Type B pancreatic cell (in vitro differentiated cells): ENCODE data around the gene BANP. TPM values are rescaled to one million over a fixed set of nuclear protein-coding genes. Genes with fewer than 3 reads are reported as not detected.
"Not testable (repeated sequence)": the region's sequence is repeated elsewhere in the genome, so short reads cannot be mapped to it uniquely, and the experiment has no call there.

Source experiments
- DNase-seq: peaks from one replicate; pipeline ENCODE4 v3.0.0; 2021; ENCODE audit warnings: mixed read lengths; ENCODE audit not compliant: unreplicated experiment; ENCODE audit errors: extremely low spot score
- H3K27ac Mint-ChIP-seq: 2 replicates; pipeline ENCODE4 v1.8.0; 2021; ENCODE audit warnings: mild to moderate bottlenecking, mixed read lengths
- H3K27me3 Mint-ChIP-seq: 2 replicates; pipeline ENCODE4 v1.8.0; 2021; ENCODE audit warnings: mixed read lengths
- H3K36me3 Mint-ChIP-seq: 2 replicates; pipeline ENCODE4 v1.8.0; 2021; ENCODE audit warnings: mixed read lengths
- H3K4me1 Mint-ChIP-seq: one replicate; pipeline ENCODE4 v1.8.0; 2021; ENCODE audit warnings: mixed read lengths; ENCODE audit not compliant: unreplicated experiment
- H3K4me3 Mint-ChIP-seq: 2 replicates; pipeline ENCODE4 v1.8.0; 2021; ENCODE audit warnings: mild to moderate bottlenecking, mixed read lengths
- H3K9me3 Mint-ChIP-seq: 2 replicates; pipeline ENCODE4 v1.8.0; 2021; ENCODE audit warnings: mixed read lengths
- CTCF ChIP-seq: fragments of 200-600 bp; sonication (generic); conservative IDR thresholded peaks from 2 replicates; pipeline ENCODE4 v1.5.0; 2021; ENCODE audit warnings: antibody characterized with exemption, mild to moderate bottlenecking
- total RNA-seq: library from RNA; stranded (reverse); gene quantifications from 2 replicates; pipeline ENCODE4 v1.2.1, GENCODE V29; 2021; ENCODE audit warnings: low replicate concordance

The BANP gene
- total RNA-seq, 1 donor from 2014 or later = 36.9 TPM

- no peak for DNase-seq
- TF ChIP-seq CTCF = no peak
- Mint-ChIP-seq H3K36me3 (peaks cover 11% of the 10 kb centered on the region), H3K4me1 (peaks cover 8% of the 10 kb centered on the region), H3K27me3 (no peaks in the 10 kb centered on the region), H3K27ac (no peak overlapping the region), H3K9me3 (no peaks in the 10 kb centered on the region), H3K4me3 (peak overlapping the region; percentile 33)
Measured at GRCh38 chr16:88020516-88020885, 69.3 kb downstream of the BANP start.

- H3K27ac Mint-ChIP-seq, H3K27me3 Mint-ChIP-seq: not testable (repeated sequence)
Measured at GRCh38 chr16:88021041-88021970, 70.1 kb downstream of the BANP start.

GRCh38 chr16:88022076-88023042, 71.1 kb downstream of the BANP start:
- H3K27ac Mint-ChIP-seq = no peak overlapping the region
- peaks cover 14% of the 10 kb centered on the region for H3K36me3 Mint-ChIP-seq
- TF ChIP-seq CTCF = no peak
- H3K4me1 Mint-ChIP-seq = peaks cover 8% of the 10 kb centered on the region
- H3K4me3 Mint-ChIP-seq = no peak overlapping the region
- no peak for DNase-seq
- H3K27me3 Mint-ChIP-seq = no peaks in the 10 kb centered on the region
- no peaks in the 10 kb centered on the region for H3K9me3 Mint-ChIP-seq

More at GRCh38 chr16:88021041-88021970, 70.1 kb downstream of the BANP start:
- H3K36me3 Mint-ChIP-seq = peaks cover 11% of the 10 kb centered on the region
- H3K4me1 Mint-ChIP-seq, H3K4me3 Mint-ChIP-seq, DNase-seq, H3K9me3 Mint-ChIP-seq: not testable (repeated sequence)

GRCh38 chr16:88023366-88023765, 72.1 kb downstream of the BANP start:
- TF ChIP-seq CTCF = no peak
- DNase-seq = no peak
- Mint-ChIP-seq H3K36me3 (peaks cover 17% of the 10 kb centered on the region), H3K4me3 (no peak overlapping the region), H3K27ac (no peak overlapping the region), H3K9me3 (no peaks in the 10 kb centered on the region), H3K4me1 (peaks cover 12% of the 10 kb centered on the region), H3K27me3 (no peaks in the 10 kb centered on the region)

- H3K36me3 Mint-ChIP-seq = peaks cover 21% of the 10 kb centered on the region
- H3K4me1 Mint-ChIP-seq = peaks cover 15% of the 10 kb centered on the region
- DNase-seq = no peak
- TF ChIP-seq CTCF = no peak
- no peaks in the 10 kb centered on the region for H3K9me3 Mint-ChIP-seq
- no peaks in the 10 kb centered on the region for H3K27me3 Mint-ChIP-seq
- no peak overlapping the region for H3K4me3 Mint-ChIP-seq
- H3K27ac Mint-ChIP-seq = no peak overlapping the region
Measured at GRCh38 chr16:88023786-88024185, 72.6 kb downstream of the BANP start.
